Right lung (tissue), 10 donors: ENCODE measurements around the gene FANCL. TPM values are rescaled to one million over a fixed set of nuclear protein-coding genes. Genes with fewer than 3 reads are reported as not detected.
"Not testable (repeated sequence)": the region's sequence is repeated elsewhere in the genome, so short reads cannot be mapped to it uniquely, and the experiment has no call there.

Experiments
- DNase-seq, 2 donors: peaks; one replicate each; pipeline ENCODE4 v3.0.0-alpha.2; 2013
- long read RNA-seq, 8 donors: transcript quantifications; one replicate each; lab custom pipeline, GENCODE V29; 2026
- polyA plus RNA-seq, 5 donors: library from polyadenylated mRNA; unstranded; fragments of 120-200 nt; gene quantifications; one replicate each; pipeline versions ENCODE4 v1.2.1 to v1.2.3, GENCODE V29; 2013; ENCODE audit warnings: inconsistent platforms in 1 of 5, low replicate concordance in 1 of 5; ENCODE audit not compliant: insufficient read length in 5 of 5, insufficient read depth in 1 of 5

Gene FANCL
- 100 to 1,000 TPM in 3 of 5 donors, 10 to 100 TPM in 2; 81.4 to 115 (median 103) TPM for polyA plus RNA-seq
- long read RNA-seq, donor 1, transcript FANCL-201 (14 exons, 1,683 nt): major isoform, 10 of 30 reads
- long read RNA-seq, donor 1, transcript FANCL-202 (14 exons, 1,698 nt): minor isoform, 6 of 30 reads
- long read RNA-seq, donor 1, partial matches to known transcripts: 13 of 30 reads
- long read RNA-seq, donor 1, other reads (novel, unspliced or antisense): 0 of 30 reads
- long read RNA-seq, donor 2, transcript FANCL-201 (14 exons, 1,683 nt): major isoform, 9 of 11 reads
- long read RNA-seq, donor 2, partial matches to known transcripts: 0 of 11 reads
- long read RNA-seq, donor 2, other reads (novel, unspliced or antisense): 0 of 11 reads
- long read RNA-seq, donor 3, transcript FANCL-201 (14 exons, 1,683 nt): major isoform, 8 of 32 reads
- long read RNA-seq, donor 3, transcript FANCL-202 (14 exons, 1,698 nt): minor isoform, 7 of 32 reads
- long read RNA-seq, donor 3, partial matches to known transcripts: 16 of 32 reads
- long read RNA-seq, donor 3, other reads (novel, unspliced or antisense): 0 of 32 reads
- long read RNA-seq, donor 4, partial matches to known transcripts: 0 of 8 reads
- long read RNA-seq, donor 4, other reads (novel, unspliced or antisense): 0 of 8 reads
- long read RNA-seq, donor 5, transcript FANCL-201 (14 exons, 1,683 nt): major isoform, 16 of 21 reads
- long read RNA-seq, donor 5, partial matches to known transcripts: 0 of 21 reads
- long read RNA-seq, donor 5, other reads (novel, unspliced or antisense): 0 of 21 reads
- long read RNA-seq, donor 6, transcript FANCL-201 (14 exons, 1,683 nt): major isoform, 8 of 13 reads
- long read RNA-seq, donor 6, partial matches to known transcripts: 0 of 13 reads
- long read RNA-seq, donor 6, other reads (novel, unspliced or antisense): 0 of 13 reads
- long read RNA-seq, donor 7, transcript FANCL-202 (14 exons, 1,698 nt): minor isoform, 5 of 37 reads
- long read RNA-seq, donor 7, transcript FANCL-201 (14 exons, 1,683 nt): major isoform, 14 of 37 reads
- long read RNA-seq, donor 7, partial matches to known transcripts: 11 of 37 reads
- long read RNA-seq, donor 7, other reads (novel, unspliced or antisense): 5 of 37 reads
- long read RNA-seq, donor 8, partial matches to known transcripts: 0 of 3 reads
- long read RNA-seq, donor 8, other reads (novel, unspliced or antisense): 0 of 3 reads

DNA sequence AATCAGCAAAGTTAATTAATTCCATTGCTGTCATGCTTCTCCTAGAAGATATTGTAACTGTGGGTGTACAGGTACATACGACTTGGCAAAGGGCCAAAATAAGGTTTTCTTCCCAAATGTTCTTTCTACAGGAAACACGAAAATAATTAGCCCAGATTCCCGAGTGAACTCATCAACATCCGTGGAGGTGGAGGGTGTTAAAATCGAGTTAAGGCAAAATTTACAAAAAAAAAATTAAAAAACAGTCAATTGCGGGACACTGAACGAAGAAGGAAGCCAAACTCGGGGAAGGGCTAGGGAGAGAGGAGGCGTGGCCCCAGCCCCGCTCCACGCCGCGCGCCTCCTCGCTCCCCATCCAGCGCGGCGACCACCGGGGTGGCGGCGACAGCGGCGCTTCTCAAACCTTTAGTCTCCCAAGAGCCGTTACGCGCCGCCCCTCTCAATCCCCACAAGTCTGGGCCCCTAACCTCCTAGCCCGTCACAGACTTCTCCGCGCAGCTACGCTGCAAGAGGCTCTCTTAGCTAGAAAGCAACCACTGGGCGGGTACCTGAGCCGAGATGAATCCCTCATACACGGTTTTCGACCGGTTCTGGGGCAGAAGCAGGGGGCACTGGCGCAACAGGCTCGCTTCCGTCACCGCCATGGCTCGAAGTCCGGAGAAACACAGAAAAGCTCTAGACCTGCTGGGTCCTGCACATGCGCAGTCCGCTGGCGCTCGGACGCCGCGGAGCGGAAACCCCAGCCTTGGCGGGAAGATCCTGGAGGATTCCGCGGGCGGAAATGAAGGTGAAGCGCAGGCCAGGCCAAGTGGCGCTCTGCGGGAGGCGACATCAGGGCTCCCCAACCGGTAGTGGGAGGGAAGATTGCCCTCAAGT is at the start of gene FANCL:
FANCL (minus strand) TSS at position 656 of the 876 bp plus-strand sequence; CDS start at position 644, 12 bp downstream.
- peak; percentile 92 to 93 for DNase-seq

- no peak for DNase-seq
Measured at GRCh38 chr2:58289029-58289428, 47.9 kb upstream of the FANCL start.

DNA sequence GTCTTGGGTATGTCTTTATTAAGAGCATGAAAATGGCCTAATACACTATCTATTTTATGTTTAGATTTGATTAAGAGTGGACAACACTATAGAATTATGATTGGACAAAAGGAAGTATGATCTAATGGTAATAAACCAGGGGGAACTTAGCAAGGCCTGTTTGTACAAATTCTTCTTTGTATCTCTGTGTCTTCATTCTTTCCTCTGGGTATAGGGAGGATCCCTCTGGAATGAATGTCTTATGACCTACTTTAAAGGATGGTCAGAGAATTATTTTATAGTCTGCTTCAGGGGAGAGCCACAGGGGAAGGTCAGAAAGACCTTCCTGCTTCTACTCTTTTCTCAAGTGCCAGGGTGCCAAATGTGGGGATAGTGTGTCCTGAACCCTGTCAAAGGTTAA is 42.8 kb upstream of the FANCL start:
- no peak for DNase-seq

DNA sequence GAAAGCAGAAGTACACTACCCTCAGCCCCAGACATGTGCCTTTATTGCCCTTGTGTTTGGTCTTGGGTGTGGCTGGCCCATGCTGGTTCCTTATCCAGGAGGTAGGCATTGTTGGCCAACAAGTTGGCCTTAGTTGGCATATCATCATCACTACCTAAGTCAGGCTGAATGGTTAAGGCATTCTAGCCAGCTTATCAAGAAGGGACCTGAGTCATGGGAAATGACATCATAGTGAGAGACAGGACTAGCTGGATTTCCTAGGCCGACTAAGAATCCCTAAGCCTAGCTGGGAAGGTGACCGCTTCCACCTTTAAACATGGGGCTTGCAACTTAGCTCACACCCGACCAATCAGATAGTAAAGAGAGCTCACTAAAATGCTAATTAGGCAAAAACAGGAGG is 34.0 kb upstream of the FANCL start:
- DNase-seq: not testable (repeated sequence)

GRCh38 chr2:58271826-58272225 is 30.7 kb upstream of the FANCL start:
- no peak for DNase-seq

DNA sequence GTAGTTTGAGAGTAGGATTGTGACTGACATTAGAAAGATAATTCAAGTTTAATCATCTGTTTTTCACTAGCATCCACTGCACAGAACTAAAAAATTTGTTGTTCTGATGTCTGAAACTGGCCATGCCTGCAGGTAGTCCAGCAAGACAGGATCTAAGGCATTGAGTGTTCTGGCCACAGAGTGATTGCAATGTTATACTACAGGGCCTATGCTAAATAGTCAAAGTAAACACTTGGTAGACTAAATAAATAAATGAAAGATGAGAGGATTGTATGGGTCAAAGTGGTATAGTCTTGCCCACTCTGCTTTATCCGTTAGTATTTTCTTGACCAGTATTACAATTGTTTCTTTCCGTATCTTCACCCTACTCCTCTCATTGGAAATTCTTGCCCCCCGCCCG is 27.6 kb upstream of the FANCL start:
- DNase-seq: no peak

DNA sequence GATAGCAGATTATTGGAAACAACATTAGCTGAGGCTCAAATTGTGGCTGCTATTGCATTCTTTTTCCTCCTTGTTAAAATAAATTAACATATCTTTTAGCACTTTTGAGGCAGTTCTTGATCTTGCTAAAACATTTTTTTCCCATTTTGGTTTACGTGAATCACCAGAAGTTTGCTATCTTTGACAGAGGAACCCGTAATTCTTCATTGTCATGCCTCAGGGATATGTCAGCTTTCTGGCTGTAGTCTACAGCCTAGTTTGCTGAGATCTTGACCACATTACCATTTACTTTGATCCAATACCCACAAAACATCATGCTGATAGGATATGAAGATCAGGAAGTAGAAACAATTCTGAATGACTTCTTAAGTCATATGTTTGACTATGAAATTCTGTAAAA is 25.1 kb upstream of the FANCL start:
- DNase-seq: no peak

DNA sequence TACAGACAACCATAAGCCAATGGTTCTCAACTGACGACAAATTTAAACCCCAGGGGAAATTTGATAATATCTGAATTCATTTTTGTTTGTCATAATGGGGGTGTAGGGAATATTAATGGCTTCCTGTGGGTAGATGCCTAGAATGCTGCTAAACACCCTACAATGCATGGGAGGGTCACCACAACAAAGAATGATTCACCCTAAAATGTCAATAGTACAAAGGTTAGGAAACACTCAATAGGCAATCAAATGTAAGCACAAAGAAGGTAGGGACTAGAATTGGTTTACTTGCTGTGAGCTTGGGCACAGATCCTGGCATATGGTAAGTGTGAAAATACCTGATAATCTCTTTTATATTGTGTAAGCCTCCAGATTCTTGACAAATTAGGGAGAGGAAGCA is 20.1 kb upstream of the FANCL start:
- DNase-seq: no peak

DNA sequence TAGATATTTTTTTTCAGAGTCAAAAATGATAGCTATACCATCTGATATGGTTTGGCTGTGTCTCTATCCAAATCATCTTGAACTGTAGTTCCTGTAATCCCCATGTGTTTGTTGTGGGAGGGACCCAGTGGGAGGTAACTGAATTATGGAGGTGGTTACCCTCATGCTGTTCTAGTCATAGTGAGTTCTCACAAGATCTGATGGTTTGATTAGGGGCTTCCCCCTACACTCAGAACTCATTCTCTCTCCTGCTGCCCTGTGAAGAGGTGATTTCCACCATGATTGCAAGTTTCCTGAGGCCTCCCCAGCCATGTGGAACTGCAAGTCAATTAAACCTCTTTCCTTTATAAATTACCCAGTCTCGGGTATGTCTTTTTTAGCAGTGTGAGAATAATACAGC is 17.3 kb upstream of the FANCL start:
- not testable (repeated sequence) for DNase-seq

GRCh38 chr2:58251331-58252201 is 10.4 kb upstream of the FANCL start:
- not testable (repeated sequence) for DNase-seq

GRCh38 chr2:58241546-58241864 is 380 bp upstream of the FANCL start:
- no peak for DNase-seq

DNA sequence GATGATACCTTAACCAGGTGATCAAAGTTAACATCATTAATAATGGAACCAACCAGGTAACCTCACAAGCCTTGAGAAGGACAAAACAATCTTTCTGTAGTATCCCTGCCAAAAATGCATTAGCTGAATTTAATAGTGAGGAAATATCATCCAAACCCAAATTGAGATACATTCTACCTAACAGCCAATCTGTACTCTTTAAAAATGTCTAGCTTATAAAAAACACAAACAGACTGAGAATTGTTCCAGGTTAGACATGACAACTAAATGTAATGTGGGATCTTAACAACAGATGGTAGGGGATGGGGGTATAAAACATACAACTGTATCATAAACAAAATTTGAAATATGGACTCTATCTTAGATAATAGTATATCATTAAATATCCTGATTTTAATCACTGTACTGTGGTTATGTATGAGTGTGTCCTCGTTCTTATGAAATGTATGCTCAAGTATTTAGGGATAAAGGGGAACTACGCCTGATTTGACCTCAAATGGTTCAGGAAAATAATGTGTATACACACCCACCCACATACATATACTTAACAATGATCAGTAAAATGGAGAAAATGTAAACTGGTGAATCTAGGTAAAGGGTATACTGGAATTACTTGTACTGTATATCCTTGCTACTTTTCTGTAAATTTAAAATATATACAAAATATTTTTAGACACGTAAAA is 1.7 kb downstream of the FANCL start:
- no peak for DNase-seq

GRCh38 chr2:58237741-58238140 is 3.4 kb downstream of the FANCL start:
- DNase-seq: no peak

GRCh38 chr2:58235984-58236383 is 5.1 kb downstream of the FANCL start:
- DNase-seq: no peak

DNA sequence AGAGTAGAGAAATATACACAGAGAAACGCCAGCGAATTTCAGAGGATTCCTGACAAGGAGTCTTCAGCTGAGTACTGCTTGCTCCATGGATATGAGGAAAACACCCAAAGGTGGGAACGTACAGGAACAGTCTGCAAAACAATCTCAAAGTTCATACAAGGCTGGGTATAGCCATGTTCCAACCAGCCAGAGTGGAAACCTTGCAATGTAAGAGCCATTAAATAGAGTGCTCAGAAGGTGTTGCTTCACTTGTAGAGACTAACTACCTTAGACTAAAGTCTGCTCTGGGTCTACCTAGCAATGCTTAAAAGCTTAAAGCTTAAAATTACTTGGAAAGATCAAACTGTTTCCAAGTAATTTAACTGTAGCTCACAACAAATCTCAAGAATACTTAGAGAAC is 6.0 kb downstream of the FANCL start:
- no peak for DNase-seq

DNA sequence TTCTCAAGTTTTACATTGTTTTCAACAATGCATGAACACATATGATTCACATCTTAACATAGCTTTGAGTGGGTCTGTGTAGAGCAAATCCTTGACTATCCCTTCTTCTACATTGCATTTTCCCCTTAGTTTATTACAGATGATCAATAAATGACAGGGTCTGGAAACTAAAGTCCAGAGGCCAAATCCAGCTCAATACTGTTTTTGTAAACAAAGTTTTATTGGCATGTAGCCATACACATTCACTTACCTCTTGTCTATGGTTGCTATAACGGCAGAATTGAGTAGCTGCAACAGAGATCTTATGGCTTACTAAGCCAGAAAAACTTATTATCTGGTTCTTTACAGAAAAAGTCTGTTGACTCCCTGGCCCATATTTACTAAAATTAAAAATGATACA is 12.8 kb downstream of the FANCL start:
- DNase-seq: peak; percentile 23 to 25

DNA sequence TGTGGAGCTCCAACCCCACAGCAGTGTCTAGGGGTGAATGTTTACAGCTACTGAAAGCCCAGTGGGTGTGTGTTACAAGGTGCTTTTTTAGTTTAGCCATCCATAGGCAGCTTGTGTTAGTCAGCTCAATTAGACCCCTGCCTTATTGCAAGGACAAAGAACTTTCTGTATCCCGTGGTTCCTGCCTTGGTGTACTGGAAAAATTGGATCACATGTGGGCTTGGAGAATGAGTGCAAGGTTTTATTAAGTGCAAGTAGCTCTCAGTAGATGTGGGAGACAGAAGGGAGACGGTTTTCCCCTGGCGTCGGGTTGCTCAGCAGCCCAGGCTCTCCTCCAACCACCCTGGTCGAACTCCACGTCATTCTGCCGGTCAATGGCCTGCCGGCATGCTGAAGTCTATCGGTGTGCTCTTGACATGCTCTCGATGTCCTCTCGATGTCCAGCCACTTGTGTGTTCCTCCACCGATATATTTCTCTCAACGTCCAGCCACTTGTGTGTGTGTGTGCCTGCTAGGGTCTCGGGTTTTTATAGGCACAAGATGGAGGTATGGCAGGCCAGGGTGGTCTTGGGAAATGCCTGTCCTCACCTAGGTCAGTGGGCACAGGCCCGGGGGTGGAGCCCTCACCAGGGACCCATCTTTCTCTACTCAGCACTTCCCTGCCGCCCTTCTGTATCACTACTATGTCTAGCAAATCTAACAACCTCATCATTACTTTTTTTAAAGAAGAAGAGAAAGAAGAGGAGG is 13.8 kb downstream of the FANCL start:
- no peak for DNase-seq

DNA sequence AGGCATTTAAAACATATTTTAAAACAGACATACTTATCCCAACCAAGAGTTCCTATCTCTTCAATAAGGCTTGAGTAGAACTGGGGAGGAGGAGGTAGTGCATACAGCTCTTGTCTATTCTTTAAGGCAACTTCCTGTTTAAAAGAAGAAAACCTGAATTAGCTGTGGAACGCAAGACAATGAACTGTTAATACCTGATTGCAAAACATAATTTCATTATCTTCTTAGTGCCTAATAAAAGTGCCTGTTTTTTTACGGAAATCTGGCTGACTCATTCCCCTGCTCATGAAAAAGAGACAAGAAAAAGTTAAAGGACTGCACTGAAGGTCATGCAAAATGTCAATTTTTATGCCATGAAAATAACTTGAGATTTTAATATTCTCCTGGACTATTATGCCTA is 19.2 kb downstream of the FANCL start:
- DNase-seq: no peak

GRCh38 chr2:58215429-58215828 is 25.7 kb downstream of the FANCL start:
- peak; percentile 64 to 73 for DNase-seq
